Esophagus muscularis mucosa (tissue), 3 donors: ENCODE results near the gene UST.

Experiments
- POLR2A ChIP-seq: fragments of 450-650 bp; IDR thresholded peaks from one replicate; pipeline ENCODE4 v1.6.1; 2017; ENCODE audit warnings: antibody characterized with exemption, moderate library complexity, mild to moderate bottlenecking, low read depth
- TF ChIP-seq, protein P1 (sequence below), 3 experiments: fragments of 200-600 bp in 2 of 3; fragments of 450-650 bp in 1 of 3; sonication (generic) in 2 of 3; IDR thresholded peaks; one replicate each; pipeline ENCODE4 v1.5.1; 2017 to 2019; ENCODE audit warnings: antibody characterized with exemption in 3 of 3, mild to moderate bottlenecking in 2 of 3, moderate library complexity in 1 of 3

GRCh38 chr6:148840256-148840655 is 93.4 kb downstream of the UST start:
- TF ChIP-seq, protein P1, sequence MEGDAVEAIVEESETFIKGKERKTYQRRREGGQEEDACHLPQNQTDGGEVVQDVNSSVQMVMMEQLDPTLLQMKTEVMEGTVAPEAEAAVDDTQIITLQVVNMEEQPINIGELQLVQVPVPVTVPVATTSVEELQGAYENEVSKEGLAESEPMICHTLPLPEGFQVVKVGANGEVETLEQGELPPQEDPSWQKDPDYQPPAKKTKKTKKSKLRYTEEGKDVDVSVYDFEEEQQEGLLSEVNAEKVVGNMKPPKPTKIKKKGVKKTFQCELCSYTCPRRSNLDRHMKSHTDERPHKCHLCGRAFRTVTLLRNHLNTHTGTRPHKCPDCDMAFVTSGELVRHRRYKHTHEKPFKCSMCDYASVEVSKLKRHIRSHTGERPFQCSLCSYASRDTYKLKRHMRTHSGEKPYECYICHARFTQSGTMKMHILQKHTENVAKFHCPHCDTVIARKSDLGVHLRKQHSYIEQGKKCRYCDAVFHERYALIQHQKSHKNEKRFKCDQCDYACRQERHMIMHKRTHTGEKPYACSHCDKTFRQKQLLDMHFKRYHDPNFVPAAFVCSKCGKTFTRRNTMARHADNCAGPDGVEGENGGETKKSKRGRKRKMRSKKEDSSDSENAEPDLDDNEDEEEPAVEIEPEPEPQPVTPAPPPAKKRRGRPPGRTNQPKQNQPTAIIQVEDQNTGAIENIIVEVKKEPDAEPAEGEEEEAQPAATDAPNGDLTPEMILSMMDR (IDR thresholded peaks at IDR 0.05), result no peak
- no peak for TF ChIP-seq POLR2A
